22Rv1 (cell line): ENCODE data around the gene PGAP6.
"Not testable (repeated sequence)": the region's sequence is repeated elsewhere in the genome, so short reads cannot be mapped to it uniquely, and the experiment has no call there.

Experiments used
- H3K27ac ChIP-seq: fragments of 450-650 bp; 2 replicates; pipeline ENCODE4 v1.5.1; 2017
- ZFX ChIP-seq: fragments of 450-650 bp; IDR thresholded peaks from 2 replicates; pipeline ENCODE4 v1.6.1; 2017; ENCODE audit warnings: antibody characterized with exemption, borderline replicate concordance
- TF ChIP-seq, protein P1 (sequence below): fragments of 450-650 bp; IDR thresholded peaks from 2 replicates; pipeline ENCODE4 v1.5.1; 2017; ENCODE audit warnings: mild to moderate bottlenecking

PGAP6 gene

GRCh38 chr16:366476-366875 is 15.3 kb downstream of the PGAP6 start:
- no peak overlapping the region for H3K27ac ChIP-seq
- TF ChIP-seq, protein P1, sequence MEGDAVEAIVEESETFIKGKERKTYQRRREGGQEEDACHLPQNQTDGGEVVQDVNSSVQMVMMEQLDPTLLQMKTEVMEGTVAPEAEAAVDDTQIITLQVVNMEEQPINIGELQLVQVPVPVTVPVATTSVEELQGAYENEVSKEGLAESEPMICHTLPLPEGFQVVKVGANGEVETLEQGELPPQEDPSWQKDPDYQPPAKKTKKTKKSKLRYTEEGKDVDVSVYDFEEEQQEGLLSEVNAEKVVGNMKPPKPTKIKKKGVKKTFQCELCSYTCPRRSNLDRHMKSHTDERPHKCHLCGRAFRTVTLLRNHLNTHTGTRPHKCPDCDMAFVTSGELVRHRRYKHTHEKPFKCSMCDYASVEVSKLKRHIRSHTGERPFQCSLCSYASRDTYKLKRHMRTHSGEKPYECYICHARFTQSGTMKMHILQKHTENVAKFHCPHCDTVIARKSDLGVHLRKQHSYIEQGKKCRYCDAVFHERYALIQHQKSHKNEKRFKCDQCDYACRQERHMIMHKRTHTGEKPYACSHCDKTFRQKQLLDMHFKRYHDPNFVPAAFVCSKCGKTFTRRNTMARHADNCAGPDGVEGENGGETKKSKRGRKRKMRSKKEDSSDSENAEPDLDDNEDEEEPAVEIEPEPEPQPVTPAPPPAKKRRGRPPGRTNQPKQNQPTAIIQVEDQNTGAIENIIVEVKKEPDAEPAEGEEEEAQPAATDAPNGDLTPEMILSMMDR, result no peak
- TF ChIP-seq ZFX, result no peak

DNA sequence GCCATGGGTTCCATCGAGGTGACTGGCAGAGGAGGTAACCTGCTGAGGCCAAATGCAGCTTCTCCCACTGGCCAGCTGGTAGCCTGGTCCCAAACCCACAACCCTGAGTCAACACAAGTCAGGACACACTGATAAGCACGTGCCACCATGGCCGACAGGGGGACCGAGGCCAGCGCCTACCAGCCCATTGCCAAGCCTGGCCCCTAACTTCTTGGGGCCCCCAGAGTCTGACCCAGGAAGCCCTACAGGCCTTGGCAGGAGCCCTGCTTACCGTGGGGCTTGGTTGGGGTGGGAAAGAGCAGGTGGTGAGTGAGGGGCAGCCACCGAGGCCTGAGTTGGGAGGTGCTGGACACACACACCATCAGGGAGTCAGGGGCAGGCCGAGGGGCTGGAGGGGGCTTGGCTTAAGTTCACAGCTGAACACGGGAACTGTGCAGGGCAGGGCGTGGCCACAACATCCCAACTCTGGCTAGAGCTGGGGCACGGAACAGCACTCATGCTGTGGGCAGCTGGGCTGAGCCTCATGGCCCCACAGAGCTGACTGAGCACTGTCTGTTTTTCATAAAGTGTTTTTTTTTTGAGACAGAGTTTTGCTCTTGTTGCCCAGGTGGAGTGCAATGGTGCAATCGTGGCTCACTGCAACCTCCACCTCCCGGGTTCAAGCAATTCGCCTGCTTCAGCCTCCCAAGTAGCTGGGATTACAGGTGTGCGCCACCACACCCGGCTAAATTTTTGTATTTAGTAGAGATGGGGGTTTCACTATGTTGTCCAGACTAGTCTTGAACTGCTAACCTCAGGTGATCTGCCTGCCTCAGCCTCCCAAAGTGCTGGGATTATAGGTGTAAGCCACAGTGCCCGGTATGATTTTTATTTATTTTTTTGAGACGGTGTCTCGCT is 16.9 kb downstream of the PGAP6 start:
- no peak overlapping the region for H3K27ac ChIP-seq
- TF ChIP-seq ZFX, result no peak
- TF ChIP-seq, protein P1, result no peak

- TF ChIP-seq, protein P1, result no peak
- no peak for TF ChIP-seq ZFX
- H3K27ac ChIP-seq, result no peak overlapping the region
Observed at GRCh38 chr16:363766-364490, 17.9 kb downstream of the PGAP6 start.

- TF ChIP-seq, protein P1, result no peak
- no peak for TF ChIP-seq ZFX
- H3K27ac ChIP-seq, result no peak overlapping the region
Observed at GRCh38 chr16:363110-363765, 18.5 kb downstream of the PGAP6 start.

DNA sequence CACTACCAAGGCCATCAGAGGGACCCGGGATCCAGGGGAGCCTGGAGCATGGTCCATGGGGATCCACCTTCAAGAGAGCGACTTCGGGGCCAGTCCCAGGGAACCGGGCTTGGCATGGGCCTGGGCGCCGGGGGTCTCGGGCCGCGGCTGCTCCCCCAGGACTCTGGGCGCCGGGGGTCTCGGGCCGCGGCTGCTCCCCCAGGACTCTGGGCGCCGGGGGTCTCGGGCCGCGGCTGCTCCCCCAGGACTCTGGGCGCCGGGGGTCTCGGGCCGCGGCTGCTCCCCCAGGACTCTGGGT is 19.1 kb downstream of the PGAP6 start:
- H3K27ac ChIP-seq, result not testable (repeated sequence)

DNA sequence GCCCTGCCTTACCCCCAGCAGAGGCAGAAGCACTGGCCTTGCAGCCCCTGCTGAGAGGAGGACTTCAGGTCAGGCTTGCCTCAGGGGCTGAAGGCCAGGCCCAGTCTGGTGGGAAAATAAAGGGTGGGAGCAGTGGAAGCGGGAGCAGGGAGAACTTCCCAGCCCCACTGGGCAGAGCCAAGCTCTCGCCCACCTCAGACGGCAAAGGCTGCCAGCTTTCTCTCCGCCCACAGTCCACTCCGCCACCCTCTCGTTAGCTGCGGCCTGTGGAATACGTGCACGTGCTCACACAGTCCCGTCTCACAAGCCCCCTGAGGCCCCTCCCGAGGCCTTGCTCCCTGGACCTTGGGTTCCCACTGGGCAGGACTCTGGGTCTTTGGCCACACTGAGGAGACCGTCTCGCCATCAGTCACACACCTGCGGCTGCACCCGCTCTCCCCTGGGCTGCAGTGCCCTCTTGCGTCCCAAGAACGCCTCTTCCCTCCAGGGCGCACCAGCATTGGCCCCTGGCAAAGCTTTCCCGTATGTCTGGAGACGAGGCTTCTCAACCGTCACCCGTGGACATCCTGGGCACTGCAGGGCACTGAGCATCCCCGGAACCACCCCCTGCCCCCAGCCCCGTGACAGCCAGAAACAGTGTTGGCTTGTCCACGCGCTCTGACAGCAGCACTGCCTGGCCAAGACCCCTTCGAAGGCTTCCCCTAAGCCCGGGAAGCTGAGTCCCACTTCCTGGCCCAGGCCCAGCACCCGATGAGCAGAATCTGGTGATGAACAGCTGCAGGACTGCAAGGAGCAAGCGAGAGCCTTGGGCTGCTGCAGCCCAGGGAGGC is 19.7 kb downstream of the PGAP6 start:
- no peak overlapping the region for H3K27ac ChIP-seq
- TF ChIP-seq, protein P1, result peak; percentile 90
- TF ChIP-seq ZFX, result no peak

DNA sequence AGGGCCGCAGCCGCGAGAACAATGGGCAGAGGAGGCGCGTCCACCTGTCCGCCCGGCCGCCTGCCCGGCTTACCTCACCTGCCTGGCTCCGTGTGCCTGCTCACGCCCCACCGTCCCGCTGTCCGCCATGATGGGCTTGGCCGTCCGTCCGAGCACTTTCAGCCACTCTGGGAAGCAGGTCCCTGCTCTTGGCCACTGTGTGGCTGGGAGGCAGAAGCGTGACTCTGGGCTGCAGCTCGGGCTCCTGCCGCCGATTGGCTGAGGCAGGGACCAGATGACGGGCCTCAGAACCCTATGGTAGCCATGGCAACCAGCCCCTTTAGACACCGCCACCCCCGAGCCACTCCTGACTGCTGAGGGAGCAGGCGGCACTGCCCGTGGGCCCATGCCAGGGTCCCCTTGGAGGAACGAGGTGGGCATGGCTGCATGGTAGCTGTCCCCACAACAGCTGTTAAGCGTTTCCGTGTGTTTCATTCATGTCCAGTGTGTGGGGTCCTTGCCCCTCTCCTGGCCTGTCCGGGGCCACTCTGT is 20.4 kb downstream of the PGAP6 start:
- H3K27ac ChIP-seq, result no peak overlapping the region
- TF ChIP-seq, protein P1, result no peak
- TF ChIP-seq ZFX, result no peak
